GM12878 (cell line): Measurements from ENCODE around the gene NME7. TPM values are rescaled to one million over a fixed set of nuclear protein-coding genes. Genes with fewer than 3 reads are reported as not detected.

Experiments used
- ATAC-seq: fragments of 200-7000 bp; cut with Tn5 transposase; 3 replicates; pipeline ENCODE4 v1.9.1; 2020; ENCODE audit warnings: mild to moderate bottlenecking, moderate library complexity
- BruUV-seq: library from RNA; stranded (reverse); fragments of 400-500 nt; replicated peaks from 2 replicates; lab custom pipeline; 2021; lab: Mats Ljungman, UMichigan
- CTCF ChIA-PET: fragments of 300-600 bp; sonication (Branson Sonifier 250); formaldehyde crosslinking; extraction: SDS; loops from one replicate; lab custom pipeline; 2021; ENCODE audit warnings: inconsistent platforms; lab: Yijun Ruan, JAX
- POLR2A ChIA-PET: fragments of 350-600 bp; formaldehyde crosslinking; extraction: SDS; loops from one replicate; lab custom pipeline; 2021; ENCODE audit warnings: inconsistent platforms; lab: Charles Lee
- RAD21 ChIA-PET: fragments of 300-600 bp; sonication (Branson Sonifier 250); formaldehyde crosslinking; loops from one replicate; lab custom pipeline; 2023; ENCODE audit warnings: antibody characterized with exemption; ENCODE audit not compliant: unreplicated experiment; lab: Charles Lee
- SMC1A ChIA-PET: fragments of 300-600 bp; sonication (Branson Sonifier 250); formaldehyde crosslinking; loops from one replicate; lab custom pipeline; 2023; ENCODE audit not compliant: unreplicated experiment, uncharacterized antibody; lab: Charles Lee
- DNase-seq: peaks from one replicate; pipeline ENCODE4 v3.0.0-alpha.2; 2011; ENCODE audit warnings: low read depth, low spot score
- FAIRE-seq: peaks from 3 replicates; lab custom pipeline; 2011; peaks lifted over from hg19 to GRCh38; lab: Jason Lieb, UNC
- H2AFZ ChIP-seq: 2 replicates; pipeline ENCODE4 v1.6.0; 2011; ENCODE audit warnings: low read depth, low read length, control low read depth; ENCODE audit not compliant: control insufficient read depth
- H3K27ac ChIP-seq: 2 replicates; pipeline ENCODE4 v1.5.1; 2011; ENCODE audit warnings: control low read depth; ENCODE audit not compliant: control insufficient read depth, insufficient read depth
- H3K27me3 ChIP-seq, 2 experiments: replicated peaks in 1 of 2; 2 replicates each; pipeline versions ENCODE4 v1.6.0 to v1.6.1; 2011; ENCODE audit warnings: low read length in 1 of 2; ENCODE audit not compliant: control insufficient read depth in 2 of 2, insufficient read depth in 2 of 2
- H3K36me3 ChIP-seq, 2 experiments: 2 replicates each; pipeline ENCODE4 v1.5.1; 2011; ENCODE audit warnings: low read length in 1 of 2; ENCODE audit not compliant: control insufficient read depth in 2 of 2, insufficient read depth in 2 of 2
- H3K4me1 ChIP-seq: 2 replicates; pipeline ENCODE4 v1.6.1; 2011; ENCODE audit warnings: mild to moderate bottlenecking, low read length, moderate library complexity, mixed read lengths; ENCODE audit not compliant: control insufficient read depth, insufficient read depth
- H3K4me2 ChIP-seq: 2 replicates; pipeline ENCODE4 v1.6.0; 2011; ENCODE audit warnings: control low read depth; ENCODE audit not compliant: control insufficient read depth, insufficient read depth
- H3K4me3 ChIP-seq: fragments of 200-600 bp; sonication (generic); 2 replicates; pipeline ENCODE4 v1.5.1; 2016
- H3K79me2 ChIP-seq: 2 replicates; pipeline ENCODE4 v1.6.0; 2011; ENCODE audit warnings: low read length; ENCODE audit not compliant: control insufficient read depth, insufficient read depth
- H3K9ac ChIP-seq: 2 replicates; pipeline ENCODE4 v1.8.0; 2011; ENCODE audit warnings: low read length, control low read depth, mixed read lengths; ENCODE audit not compliant: control insufficient read depth, insufficient read depth
- H3K9me3 ChIP-seq: replicated peaks from 3 replicates; pipeline ENCODE4 v1.5.1; 2011; ENCODE audit warnings: mild to moderate bottlenecking, low read length; ENCODE audit not compliant: control insufficient read depth, insufficient read depth
- H4K20me1 ChIP-seq: 2 replicates; pipeline ENCODE4 v1.6.0; 2011; ENCODE audit not compliant: control insufficient read depth, insufficient read depth
- ATF7 ChIP-seq: fragments of 450-650 bp; IDR thresholded peaks from 2 replicates; pipeline ENCODE4 v1.6.1; 2016; ENCODE audit warnings: low read depth, mild to moderate bottlenecking
- CBX3 ChIP-seq: fragments of 200-600 bp; sonication (generic); IDR thresholded peaks from 2 replicates; pipeline ENCODE4 v1.6.1; 2016; ENCODE audit warnings: low read depth, borderline replicate concordance
- DPF2 ChIP-seq: fragments of 450-650 bp; IDR thresholded peaks from 2 replicates; pipeline ENCODE4 v1.6.1; 2017; ENCODE audit warnings: mild to moderate bottlenecking
- ETV6 ChIP-seq, 2 experiments: fragments of 450-650 bp in 1 of 2; IDR thresholded peaks in 1 of 2; conservative IDR thresholded peaks in 1 of 2; 2 replicates each; pipeline ENCODE4 v1.6.1; 2014; ENCODE audit warnings: antibody characterized with exemption in 1 of 2, borderline replicate concordance in 1 of 2, low read depth in 1 of 2, mild to moderate bottlenecking in 1 of 2, moderate library complexity in 1 of 2
- HDAC6 ChIP-seq: fragments of 200-600 bp; sonication (generic); IDR thresholded peaks from one replicate; pipeline ENCODE4 v1.8.0; 2017; ENCODE audit warnings: antibody characterized with exemption; ENCODE audit not compliant: unreplicated experiment
- NR2F1 ChIP-seq: fragments of 450-650 bp; conservative IDR thresholded peaks from 2 replicates; pipeline ENCODE4 v1.6.1; 2017; ENCODE audit warnings: mild to moderate bottlenecking
- NRF1 ChIP-seq: conservative IDR thresholded peaks from 2 replicates; pipeline ENCODE4 v1.6.1; 2011; ENCODE audit warnings: mild to moderate bottlenecking, low read depth, low read length, improper control_type of control experiment
- PAX5 ChIP-seq: IDR thresholded peaks from 2 replicates; pipeline ENCODE4 v1.6.1; 2011; ENCODE audit warnings: low read depth, low read length, borderline replicate concordance
- SREBF1 ChIP-seq: IDR thresholded peaks from 2 replicates; pipeline ENCODE4 v1.6.1; 2012; ENCODE audit warnings: mild to moderate bottlenecking, low read length
- STAT1 ChIP-seq: fragments of 450-650 bp; conservative IDR thresholded peaks from 2 replicates; pipeline ENCODE4 v1.6.1; 2014; ENCODE audit warnings: antibody characterized with exemption, mild to moderate bottlenecking
- in situ Hi-C: fragments of 300-500 bp; cut with MboI; formaldehyde crosslinking; loops from 9 replicates; pipeline ENCODE4 v1.14.3; 2018; ENCODE audit warnings: mixed read lengths
- intact Hi-C: fragments of 100-400 bp; cut with micrococcal nuclease; formaldehyde crosslinking; loops from one replicate; pipeline ENCODE4 v1.14.2; 2022; ENCODE audit not compliant: unreplicated experiment
- polyA plus RNA-seq, 11 experiments: library from polyadenylated mRNA; depleted of rRNA in 4 of 11; unstranded in 6 of 11; stranded (reverse) in 5 of 11; fragments of >200 nt; fragmentation: Nextera tagmentation in 4 of 11; fragmentation: Illumina TruSeq in 1 of 11; extraction: Ambion mirVana in 4 of 11; extraction: Trizol in 1 of 11; gene quantifications; 1 replicate in 1 of 11; 2 replicates in 10 of 11; pipeline versions ENCODE4 v1.2.1 to v1.2.3, GENCODE V29; 2011 to 2016; ENCODE audit warnings: inconsistent platforms in 2 of 11, missing spikeins in 2 of 11, low read depth in 1 of 11
- total RNA-seq, 4 experiments: library from RNA; depleted of rRNA in 3 of 4; stranded (reverse); fragments of >200 nt in 3 of 4; fragmentation: Illumina TruSeq in 1 of 4; extraction: Trizol in 1 of 4; gene quantifications; 2 replicates each; pipeline versions ENCODE4 v1.2.1 to v1.2.3, GENCODE V29; 2013 to 2021
- TF ChIP-seq, protein P1 (sequence below): fragments of 450-650 bp; formaldehyde crosslinking; IDR thresholded peaks from 2 replicates; pipeline ENCODE4 v1.4.0; 2020; ENCODE audit warnings: mild to moderate bottlenecking, moderate library complexity
- TF ChIP-seq, protein P2 (sequence below): fragments of 150-350 bp; IDR thresholded peaks from 2 replicates; pipeline ENCODE4 v1.6.1; 2014; ENCODE audit warnings: mild to moderate bottlenecking, low read depth, low read length

The NME7 gene
- total and polyA plus RNA-seq, 10 of the 15 experiments (the other 5 are each of a cell fraction or from before 2014, with no cell fraction given) = 1.5 to 15.6 (median 7.2) TPM

GRCh38 chr1:169266133-169266532 lies 101.5 kb downstream of the NME7 start (continued):
- TF ChIP-seq, protein P1, sequence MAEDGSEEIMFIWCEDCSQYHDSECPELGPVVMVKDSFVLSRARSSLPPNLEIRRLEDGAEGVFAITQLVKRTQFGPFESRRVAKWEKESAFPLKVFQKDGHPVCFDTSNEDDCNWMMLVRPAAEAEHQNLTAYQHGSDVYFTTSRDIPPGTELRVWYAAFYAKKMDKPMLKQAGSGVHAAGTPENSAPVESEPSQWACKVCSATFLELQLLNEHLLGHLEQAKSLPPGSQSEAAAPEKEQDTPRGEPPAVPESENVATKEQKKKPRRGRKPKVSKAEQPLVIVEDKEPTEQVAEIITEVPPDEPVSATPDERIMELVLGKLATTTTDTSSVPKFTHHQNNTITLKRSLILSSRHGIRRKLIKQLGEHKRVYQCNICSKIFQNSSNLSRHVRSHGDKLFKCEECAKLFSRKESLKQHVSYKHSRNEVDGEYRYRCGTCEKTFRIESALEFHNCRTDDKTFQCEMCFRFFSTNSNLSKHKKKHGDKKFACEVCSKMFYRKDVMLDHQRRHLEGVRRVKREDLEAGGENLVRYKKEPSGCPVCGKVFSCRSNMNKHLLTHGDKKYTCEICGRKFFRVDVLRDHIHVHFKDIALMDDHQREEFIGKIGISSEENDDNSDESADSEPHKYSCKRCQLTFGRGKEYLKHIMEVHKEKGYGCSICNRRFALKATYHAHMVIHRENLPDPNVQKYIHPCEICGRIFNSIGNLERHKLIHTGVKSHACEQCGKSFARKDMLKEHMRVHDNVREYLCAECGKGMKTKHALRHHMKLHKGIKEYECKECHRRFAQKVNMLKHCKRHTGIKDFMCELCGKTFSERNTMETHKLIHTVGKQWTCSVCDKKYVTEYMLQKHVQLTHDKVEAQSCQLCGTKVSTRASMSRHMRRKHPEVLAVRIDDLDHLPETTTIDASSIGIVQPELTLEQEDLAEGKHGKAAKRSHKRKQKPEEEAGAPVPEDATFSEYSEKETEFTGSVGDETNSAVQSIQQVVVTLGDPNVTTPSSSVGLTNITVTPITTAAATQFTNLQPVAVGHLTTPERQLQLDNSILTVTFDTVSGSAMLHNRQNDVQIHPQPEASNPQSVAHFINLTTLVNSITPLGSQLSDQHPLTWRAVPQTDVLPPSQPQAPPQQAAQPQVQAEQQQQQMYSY (CRISPR knock-in tag) = no peak
- TF ChIP-seq NRF1 = no peak
- TF ChIP-seq NR2F1 = no peak

DNA sequence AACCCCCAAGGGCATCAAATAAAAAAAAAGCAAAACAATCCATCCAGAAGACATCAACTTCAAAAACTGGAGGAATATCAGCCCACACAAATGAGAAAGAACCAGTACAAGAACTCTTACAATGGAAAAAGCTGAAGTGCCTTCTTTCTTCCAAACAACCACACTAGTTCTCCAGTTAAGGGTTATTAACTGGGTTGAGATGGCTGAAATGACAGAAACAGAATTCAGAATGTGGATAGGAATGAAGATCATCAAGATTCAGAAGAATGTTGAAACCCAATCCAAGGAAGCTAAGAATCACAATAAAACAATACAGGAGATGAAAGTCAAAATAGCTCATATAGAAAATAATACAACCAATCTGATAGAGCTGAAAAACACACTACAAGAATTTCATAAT lies 104.5 kb downstream of the NME7 start:
- ATAC-seq = no peak
- no TSS peak for BruUV-seq
- RAD21 ChIA-PET = no interaction called here

More for the DNA sequence above, 104.5 kb downstream of the NME7 start:
- POLR2A ChIA-PET = no interaction called here
- Histone ChIP-seq H3K4me3 (no peak overlapping the region), H2AFZ (no peak overlapping the region), H3K9ac (no peak overlapping the region), H3K9me3 (no peaks in the 10 kb centered on the region; the same call in 2 of the 3 replicates), H3K27me3 (no peaks in the 10 kb centered on the region)
- CTCF ChIA-PET = no interaction called here
- SMC1A ChIA-PET = interaction anchor here (1.1 kb wide), 1 partner anchor 21 kb away, joined by 4 read pairs; no protein-coding TSS in a partner anchor
- no peak for DNase-seq
- TF ChIP-seq ETV6 (conservative IDR thresholded peaks at IDR 0.05 in 1 of 2, IDR thresholded peaks at IDR 0.05 in 1 of 2; ENCODE audit: borderline replicate concordance in 1 of 2, low read depth in 1 of 2) (no peak), DPF2 (no peak), HDAC6 (no peak), PAX5 (no peak), SREBF1 (no peak), STAT1 (no peak), CBX3 (no peak), ATF7 (no peak)
- TF ChIP-seq, protein P2, sequence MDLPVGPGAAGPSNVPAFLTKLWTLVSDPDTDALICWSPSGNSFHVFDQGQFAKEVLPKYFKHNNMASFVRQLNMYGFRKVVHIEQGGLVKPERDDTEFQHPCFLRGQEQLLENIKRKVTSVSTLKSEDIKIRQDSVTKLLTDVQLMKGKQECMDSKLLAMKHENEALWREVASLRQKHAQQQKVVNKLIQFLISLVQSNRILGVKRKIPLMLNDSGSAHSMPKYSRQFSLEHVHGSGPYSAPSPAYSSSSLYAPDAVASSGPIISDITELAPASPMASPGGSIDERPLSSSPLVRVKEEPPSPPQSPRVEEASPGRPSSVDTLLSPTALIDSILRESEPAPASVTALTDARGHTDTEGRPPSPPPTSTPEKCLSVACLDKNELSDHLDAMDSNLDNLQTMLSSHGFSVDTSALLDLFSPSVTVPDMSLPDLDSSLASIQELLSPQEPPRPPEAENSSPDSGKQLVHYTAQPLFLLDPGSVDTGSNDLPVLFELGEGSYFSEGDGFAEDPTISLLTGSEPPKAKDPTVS = no peak
- TF ChIP-seq, all 136 proteins: peak for 0
- in situ Hi-C loops = no loop called here
- Histone ChIP-seq H3K36me3 (no peaks in the 10 kb centered on the region), H3K79me2 (no peaks in the 10 kb centered on the region), H3K4me2 (no peak overlapping the region), H3K4me1 (no peaks in the 10 kb centered on the region), H3K27ac (no peak overlapping the region), H4K20me1 (no peaks in the 10 kb centered on the region)
- intact Hi-C loops = no loop called here
- no peak for FAIRE-seq
